Fibroblast of peridontal ligament (primary cell): ENCODE measurements around the gene TSC1.

Source experiments
- DNase-seq: peaks from one replicate; pipeline ENCODE4 v3.0.0-alpha.2; 2010; ENCODE audit errors: extremely low read depth

The TSC1 gene

DNA sequence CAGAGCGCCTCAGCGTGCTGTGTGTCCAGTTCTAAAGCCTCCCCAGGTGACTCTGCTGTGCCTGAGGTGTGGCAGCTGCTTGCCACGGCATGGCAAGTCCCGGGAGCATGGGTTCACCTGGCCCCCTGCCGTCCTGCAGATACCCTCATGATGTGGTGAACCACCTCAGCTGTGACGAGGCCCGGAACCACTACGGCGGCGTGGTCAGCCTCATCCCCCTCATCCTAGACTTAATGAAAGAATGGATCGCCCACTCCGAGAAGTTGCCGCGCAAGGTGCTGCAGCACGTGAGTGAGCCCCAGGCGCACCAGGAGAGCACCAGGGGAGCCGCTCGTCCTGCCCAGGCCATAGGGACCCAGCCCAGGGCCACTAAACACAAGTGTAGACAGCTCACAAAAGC lies 56.3 kb downstream of the TSC1 start:
- no peak for DNase-seq

DNA sequence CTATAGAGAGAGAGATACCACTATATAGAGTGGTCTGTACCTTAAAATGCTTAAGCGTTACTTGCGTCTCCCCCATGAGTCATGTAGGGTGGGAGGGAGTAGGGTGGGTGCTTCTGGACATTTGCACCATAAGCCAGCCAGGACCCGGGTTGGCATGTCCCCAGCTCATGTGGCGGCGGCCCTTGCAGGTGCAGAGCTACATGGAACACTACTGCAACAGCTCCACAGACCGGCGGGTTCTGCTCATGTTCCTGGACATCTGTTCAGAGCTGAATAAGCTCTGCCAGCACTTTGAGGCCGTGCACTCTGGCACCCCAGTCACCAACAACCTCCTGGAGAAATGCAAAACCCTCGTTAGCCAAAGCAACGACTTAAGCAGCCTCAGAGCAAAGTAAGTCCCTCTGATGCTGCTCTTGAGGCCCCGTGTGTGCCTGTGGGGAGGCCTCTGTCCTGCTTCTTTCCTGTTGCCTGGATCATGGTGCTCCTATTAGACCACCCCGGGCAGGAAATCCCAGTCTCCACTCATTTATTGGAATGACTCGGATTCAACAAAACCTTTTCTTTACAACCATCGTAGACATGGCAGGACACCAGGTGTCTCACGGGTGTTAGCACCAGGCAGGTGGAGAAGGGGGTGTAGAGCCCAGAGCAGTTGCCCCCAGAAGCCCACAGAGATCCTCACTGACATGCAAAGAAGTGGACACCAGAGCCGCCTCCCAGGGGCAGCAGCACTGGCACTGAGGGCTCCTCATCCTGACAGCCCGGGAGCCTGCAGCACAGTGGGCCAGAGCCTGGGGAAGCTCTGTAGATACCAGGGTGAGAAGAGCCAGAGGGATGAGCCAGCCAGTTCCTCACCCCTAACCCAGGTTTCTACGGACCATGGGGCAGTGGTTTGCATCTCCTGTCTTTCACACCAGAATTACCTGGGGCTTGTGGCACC lies 57.0 kb downstream of the TSC1 start:
- no peak for DNase-seq

DNA sequence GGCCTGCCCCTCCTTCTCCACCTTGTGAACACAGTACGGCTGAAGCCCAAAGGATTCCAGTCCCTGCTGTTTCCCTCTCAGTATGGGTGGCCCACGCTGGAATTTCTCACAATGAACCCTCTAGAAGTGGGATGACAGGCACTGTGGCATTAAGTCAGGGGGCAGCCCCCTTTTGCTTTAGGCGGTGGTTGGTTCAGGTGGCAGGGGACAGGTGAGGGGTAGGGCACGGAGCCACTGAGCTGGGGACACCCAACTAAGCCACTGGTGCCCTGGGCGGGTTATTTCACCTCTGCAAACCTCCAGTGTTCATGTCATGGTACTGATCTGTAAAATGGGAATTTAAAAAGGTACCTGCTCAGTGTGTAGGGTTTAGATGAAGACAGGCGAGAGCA lies 58.1 kb downstream of the TSC1 start:
- DNase-seq, result no peak

GRCh38 chr9:132885720-132886333 lies 58.6 kb downstream of the TSC1 start:
- no peak for DNase-seq

DNA sequence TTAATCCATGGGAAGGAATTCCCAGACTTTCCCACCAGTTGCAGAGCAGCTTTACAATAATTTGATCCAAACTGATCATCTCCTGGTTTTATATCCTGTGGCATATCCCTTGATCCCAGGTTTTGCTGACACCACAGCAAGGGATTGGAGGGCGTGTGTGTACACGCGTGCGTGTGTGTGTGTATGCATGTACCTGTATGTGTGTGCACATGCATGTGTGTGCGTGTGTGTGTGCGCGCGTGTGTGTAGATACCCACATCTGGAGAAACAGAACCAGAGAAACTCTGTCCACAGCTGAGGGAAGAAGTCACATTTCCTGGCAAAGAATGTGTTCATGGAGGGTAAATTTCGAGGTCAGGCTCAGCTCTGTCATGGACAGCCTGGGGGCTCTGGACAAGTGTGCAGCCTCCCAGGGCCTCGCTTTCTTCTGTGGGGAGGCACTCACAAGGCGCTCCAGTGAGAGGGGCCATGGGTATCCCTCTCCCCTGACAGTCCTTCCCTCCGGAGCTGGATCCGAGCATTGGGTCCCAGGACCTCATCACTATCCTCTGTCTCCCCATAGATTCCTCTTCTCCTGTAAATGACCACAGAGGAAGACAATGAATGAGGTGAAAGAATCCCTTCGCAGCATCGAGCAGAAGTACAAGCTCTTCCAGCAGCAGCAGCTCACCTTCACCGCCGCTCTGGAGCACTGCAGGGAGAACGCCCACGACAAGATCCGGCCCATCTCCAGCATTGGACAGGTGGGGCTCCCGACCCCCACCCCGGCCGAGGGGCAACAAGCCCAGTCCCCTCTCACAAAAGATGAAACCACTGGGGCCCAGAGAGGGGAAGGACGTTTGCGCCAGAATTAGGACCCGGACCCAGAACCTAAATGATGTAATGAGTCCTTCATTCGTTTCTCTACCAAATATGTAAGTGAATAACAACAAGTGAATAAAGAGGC lies 60.8 kb downstream of the TSC1 start:
- no peak for DNase-seq

DNA sequence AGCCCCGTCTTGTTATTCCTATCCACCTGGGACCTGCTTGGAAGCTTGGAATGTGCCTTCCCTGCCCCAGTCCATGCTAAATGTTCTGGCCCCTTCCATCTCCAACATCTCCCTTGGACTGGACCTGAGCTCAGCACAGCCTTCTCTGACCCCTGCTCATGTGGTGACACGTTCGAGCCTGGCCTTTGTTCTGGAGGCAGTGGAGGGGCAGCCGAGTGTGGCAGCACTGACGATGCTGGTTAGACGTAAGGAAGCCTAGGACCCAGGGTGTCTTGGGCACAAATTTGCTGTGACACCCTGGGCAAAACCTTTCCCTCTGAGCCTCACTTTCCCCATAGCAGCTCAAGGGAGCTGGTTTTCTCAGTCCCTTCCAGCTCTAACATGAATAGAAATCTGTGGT lies 61.8 kb downstream of the TSC1 start:
- DNase-seq, result no peak

GRCh38 chr9:132881826-132882225 lies 62.6 kb downstream of the TSC1 start:
- DNase-seq, result no peak

DNA sequence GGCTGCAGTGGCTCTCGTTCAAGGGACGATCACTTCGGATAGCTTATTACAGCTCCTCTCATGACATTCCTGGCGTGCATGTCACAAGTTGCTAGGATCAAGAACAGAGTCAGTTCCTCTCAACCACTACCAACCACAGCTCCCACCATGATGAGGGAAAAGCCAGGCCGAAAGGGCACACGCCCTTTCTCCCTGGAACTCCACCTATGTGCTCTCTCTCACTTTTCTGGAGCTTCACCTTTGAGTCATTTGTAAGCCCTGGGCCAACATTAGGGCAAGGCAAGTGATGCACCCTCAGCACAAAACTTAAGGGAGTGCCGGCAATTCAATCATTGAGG lies 64.1 kb downstream of the TSC1 start:
- no peak for DNase-seq

GRCh38 chr9:132879457-132880323 lies 64.7 kb downstream of the TSC1 start:
- DNase-seq, result no peak

DNA sequence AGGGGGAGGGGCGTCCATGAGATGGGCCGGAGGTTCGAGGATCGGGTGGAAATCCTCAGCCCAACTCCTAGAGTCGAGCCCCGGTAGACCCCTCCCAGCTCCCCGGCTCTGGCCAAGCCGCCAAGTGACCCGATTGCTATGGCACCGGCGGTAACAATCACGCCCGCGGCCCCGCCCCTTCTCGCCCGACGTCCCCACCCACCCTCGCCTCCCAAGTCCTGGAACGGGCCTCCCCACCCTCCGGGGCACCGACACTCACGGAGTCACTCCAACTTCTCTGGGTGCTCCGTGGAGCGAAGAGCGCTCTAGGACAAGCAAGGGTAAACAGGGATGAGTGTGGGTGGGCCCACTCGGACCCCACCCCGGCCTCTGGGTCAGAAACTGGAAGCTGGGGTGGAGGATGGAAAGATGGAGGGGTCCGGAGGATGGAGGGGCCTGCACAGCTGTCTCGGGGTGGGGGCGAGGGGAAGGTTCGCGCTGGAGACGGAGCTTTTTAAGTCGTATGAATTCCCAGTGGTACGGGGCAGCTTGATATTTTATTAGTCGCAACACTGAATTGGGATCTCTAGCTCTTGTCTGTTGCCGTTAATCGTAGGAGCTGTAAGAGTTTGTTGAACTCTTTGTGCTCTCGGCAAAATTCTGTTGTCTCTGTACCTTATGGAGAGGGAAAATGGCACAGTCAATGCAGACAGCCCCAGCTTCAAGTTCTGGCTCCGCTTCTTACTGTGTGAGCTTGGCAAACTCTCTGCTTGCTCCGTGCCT lies 65.5 kb downstream of the TSC1 start, which contains the start of gene SPACA9:
Gene SPACA9, plus strand, starts transcription at position 204 of the 762 bp plus-strand sequence. CDS start 5,050 bp downstream, outside the sequence.
- peak; percentile 51 for DNase-seq

- peak; percentile 63 for DNase-seq
These were observed 66.4 kb downstream of the TSC1 start, which contains the start of gene AK8 for GRCh38 chr9:132877824-132878694. Gene AK8 (minus strand): TSS chr9:132878284. CDS start chr9:132878255, 29 bp downstream.

DNA sequence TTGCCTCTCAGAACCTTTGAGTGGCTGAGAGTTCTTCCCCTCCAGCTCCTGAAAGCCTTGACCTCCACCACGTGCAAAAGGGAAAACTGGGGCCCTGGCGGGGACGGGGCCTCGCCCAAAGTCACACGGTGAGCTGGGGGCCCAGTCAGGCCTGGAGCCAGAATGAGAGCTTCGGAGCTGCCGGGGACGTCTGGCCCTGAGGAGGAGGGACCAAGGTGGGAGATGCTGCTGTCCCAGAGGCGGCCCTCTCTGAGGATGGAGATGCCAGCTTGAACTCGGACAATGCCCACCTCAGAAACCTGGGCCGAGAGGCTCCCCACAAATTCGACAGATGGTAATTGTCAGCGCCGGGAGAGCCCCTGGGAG lies 67.0 kb downstream of the TSC1 start:
- no peak for DNase-seq

- DNase-seq, result no peak
These were observed 67.6 kb downstream of the TSC1 start for GRCh38 chr9:132876849-132877248.

GRCh38 chr9:132875159-132875558 lies 69.3 kb downstream of the TSC1 start:
- no peak for DNase-seq

DNA sequence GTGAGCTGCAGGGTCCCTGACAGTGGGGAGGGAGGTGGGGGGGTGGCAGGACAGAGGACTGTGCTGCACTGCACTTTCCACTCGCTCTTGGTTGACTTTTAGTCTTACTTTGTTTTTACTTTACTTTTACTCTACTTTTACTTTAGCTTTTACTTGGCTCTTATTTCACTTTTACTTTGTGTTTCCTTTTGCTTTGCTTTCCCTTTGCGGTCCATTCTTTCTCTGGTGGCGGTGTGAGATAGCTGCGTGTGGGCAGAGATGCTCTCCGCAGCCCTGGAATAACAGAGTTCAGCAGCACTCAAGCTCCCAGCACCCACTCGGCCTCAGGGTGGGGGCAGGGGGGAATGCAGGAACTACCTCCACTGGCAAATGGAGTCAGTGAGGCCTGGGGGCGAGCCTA lies 71.0 kb downstream of the TSC1 start:
- DNase-seq, result no peak

GRCh38 chr9:132869266-132869665 lies 75.2 kb downstream of the TSC1 start:
- no peak for DNase-seq

DNA sequence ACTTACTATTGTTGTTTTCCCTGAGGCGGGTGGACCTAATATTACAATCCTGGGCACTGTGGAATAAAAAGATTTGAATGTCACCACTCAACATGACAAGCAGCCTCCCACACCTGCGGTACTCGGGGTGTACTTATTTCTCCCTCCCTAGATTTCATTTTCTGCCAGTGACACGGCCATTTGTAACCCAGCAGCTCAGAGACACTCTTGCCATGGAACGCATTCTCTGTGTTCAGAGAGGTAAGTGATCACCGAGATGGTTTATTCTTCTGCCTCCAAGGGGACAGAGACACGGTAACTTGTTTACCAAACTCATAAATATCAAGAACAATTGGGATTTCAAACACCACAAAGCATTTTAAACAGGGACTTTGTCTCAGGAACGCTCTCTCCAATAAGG lies 77.5 kb downstream of the TSC1 start:
- no peak for DNase-seq

DNA sequence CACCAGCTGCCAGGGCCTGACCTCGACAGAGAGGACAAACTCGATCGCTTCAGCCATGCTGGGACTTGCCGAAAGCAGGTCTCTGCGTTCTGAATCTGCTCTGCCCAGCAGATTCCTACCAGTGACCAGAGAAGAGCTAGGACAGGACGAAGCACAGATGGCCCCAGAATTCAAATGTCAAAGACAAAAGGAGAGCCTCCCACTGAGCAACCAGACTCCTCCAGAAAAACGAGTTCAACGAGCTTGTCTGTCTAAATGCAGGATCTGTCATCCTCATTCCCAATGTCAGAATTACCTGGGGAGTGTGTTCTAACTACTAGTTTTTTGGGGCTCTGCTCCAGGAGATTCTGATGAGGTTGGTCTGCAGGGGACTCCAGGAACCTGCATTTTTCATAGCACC lies 79.7 kb downstream of the TSC1 start:
- no peak for DNase-seq

DNA sequence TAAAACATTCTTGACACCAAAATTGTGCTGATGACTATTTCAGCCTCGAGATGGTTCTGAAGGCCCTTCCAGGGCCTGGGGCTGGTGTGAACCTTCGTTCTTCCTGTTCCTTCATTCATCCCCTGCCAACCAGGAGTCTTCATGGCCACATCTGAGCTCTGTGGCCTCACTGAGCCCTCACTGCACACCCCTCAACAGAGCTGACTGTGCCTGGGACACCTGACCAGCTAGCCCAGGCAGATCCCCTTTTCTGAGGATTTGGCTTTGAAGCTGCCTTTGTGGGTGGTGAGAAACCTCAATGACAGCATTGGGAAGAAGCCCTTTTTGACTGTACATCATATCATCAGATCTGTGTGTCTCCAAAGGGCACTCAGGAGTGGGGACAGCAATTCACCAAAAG lies 80.1 kb downstream of the TSC1 start:
- DNase-seq, result no peak
